GM18505 (cell line): Measurements from ENCODE around the gene TSHZ2.

Experiments
- ATAC-seq: cut with Tn5 transposase; IDR thresholded peaks from one replicate; pipeline ENCODE4 v1.9.1; 2021; ENCODE audit not compliant: unreplicated experiment
- POLR2A ChIP-seq: IDR thresholded peaks from 4 replicates; pipeline ENCODE4 v1.6.1; 2011; ENCODE audit warnings: borderline replicate concordance; ENCODE audit not compliant: insufficient read depth, insufficient read length; ENCODE audit errors: extremely low read depth

The TSHZ2 gene

DNA sequence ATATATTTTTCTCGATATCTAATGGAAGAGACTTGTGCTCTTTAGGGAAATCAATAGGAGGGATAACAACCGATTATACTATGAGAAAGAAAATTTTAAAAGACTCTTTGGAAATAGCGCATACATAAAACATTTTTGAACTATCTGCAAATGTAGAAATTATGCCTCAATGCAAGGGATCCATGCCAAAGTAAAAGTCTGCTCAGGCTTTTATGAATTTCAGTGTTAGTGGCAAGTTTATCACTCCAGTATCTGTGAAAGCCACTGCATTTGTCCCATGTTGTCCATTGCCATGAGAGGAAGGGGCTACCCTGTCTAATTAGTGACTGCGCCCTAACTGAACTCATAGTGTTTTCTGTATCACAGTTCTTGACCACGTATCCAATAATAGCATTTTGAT is 81.4 kb downstream of the TSHZ2 start:
- TF ChIP-seq POLR2A: no peak
- ATAC-seq: no peak

DNA sequence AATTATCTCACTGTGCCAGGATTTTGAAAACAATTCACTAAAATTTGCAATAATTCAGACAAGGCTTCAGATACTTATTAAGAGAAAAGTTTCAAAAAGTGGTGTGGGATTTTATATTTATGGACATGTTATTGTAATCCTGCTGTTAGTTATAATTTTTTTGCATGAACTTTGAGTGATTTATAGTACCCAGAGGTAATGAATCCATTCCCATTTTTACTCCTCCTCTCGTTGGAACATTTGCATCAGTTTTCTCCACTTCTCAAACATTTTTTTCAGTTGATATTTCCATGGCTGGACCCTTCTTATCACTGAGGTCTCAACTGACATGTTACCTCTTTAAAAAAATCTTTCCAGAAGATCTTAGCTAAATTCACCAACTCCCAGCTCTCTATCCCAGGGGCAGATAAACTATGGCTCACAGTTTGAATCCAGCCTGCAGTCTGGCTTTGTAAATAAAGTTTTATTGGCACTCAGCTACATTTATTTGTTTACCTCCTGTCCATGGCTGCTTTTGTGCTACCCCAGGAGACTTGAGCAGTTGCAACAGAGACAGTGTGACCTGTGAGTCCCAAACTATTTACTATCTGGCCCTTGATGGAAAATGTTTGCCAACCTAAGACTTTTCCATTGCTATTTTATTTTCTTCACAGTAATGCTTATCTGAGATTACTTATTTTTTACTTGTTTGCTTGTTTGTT is 83.4 kb downstream of the TSHZ2 start:
- no peak for ATAC-seq
- TF ChIP-seq POLR2A: no peak

DNA sequence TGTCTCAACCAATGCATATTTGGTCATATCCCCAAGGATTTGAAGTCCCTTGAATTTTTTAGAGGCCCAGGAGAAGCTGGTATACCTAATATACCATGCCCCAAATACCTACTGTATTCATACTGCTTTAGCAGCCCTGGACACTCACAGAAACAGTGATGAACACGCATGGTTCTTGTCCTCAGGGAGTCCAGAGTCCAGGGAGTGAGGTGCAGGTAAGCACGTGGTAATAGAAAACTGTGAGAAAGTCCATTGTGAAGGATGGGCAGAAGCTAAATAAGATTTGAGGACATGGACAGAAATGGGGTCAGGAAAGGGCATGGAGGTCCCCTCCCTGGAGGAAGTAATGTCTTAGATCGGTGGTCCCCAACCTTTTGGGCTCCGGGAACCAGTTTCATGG is 85.4 kb downstream of the TSHZ2 start:
- ATAC-seq: no peak

DNA sequence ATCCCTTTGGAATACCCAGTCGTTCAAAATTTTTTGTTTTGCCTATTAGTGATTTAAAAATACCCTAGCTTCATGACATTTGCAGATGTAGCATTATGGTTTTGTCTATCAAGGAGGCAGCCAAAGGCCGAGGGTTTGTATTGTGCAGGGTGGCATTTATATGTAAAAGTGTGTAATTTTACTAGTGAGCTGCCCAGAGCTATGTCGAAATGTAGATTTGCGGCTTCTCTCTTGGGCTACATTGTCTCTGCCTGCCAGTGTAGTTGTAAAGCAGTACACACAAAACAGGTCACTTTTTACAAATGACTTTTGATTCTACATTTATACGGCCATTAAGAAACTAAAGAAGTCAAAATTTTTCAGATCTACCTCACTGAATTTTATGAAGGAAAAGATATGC is 87.7 kb downstream of the TSHZ2 start:
- no peak for TF ChIP-seq POLR2A
- ATAC-seq: no peak

More for the DNA sequence above, 85.4 kb downstream of the TSHZ2 start:
- no peak for TF ChIP-seq POLR2A

DNA sequence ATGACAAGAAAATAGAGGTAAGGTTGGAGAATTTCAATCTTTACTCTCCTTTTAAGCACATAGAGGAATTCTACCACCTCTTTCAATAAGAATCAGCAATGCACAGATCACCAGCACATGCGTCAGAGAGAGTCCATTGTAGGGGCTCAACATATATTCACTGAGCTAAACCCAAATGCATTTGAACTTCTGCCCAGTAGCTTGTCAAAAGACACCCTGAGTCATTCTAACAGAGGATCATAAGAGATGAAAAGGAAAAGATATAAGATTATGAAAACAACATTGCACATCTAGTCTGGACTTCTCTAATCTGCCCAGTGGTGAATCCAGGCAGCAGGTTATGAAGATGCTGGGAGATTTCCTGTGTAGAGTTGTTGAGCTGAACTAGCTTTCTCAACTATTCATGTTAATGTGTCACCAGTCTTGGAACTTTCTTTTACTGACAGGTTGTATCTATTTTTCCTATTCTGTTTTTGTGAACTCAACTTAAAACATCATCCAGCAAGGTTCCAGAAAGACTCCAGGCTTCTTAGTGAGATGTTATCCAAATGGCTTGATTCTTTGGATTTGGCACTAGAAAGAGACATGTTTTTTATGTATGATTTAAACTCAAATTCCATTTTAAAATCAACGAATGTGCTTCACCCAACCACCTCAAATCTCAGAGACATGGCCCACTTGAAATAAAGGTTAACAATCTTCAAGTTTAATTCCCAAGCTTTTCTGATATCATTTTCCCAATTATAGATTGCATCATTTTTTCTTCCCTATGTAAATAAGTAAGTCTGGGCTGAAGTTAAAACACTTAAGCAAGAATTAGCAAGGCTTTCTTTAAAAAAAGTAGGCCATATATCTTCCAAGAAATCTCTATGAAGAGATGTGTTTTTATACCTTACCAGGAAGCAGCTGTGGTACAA is 89.3 kb downstream of the TSHZ2 start:
- no peak for TF ChIP-seq POLR2A
- no peak for ATAC-seq

DNA sequence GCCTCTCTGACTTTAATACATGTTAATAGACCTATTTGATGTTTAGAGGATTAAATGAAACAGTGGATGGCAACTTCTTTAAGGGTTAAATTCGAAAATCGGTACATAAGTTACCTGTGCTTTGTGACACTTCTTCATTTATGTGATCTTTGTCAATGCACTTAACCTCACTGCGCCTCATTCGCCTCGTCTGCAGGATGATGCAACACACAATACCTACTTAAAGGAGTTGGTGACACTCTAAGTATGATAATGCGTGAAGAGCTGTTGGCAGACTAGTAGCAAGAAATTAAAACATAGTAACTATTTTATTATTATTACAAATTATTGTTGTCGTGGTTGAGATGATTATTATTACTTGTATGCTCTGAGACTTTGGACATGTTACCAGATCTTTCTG is 92.8 kb downstream of the TSHZ2 start:
- TF ChIP-seq POLR2A: no peak
- ATAC-seq: no peak

DNA sequence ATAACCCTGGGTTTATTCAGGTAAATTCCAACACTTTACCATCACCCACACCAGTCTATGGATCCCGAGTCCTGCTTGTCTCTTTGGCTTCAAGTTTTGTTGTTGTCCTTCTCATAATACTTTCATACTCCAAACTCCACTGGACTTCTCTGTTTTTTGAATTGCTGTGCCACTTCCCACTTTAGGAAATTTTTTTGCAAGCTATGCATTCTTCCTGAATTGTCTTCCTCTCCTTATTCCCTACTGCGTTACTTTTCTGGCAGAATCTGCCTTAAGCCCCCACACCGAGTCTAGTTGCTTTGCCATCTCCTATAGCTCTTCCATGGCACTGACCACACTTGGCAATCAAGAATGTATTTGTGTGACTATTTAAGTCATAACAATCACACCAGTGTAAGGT is 96.1 kb downstream of the TSHZ2 start:
- ATAC-seq: no peak
- TF ChIP-seq POLR2A: no peak

DNA sequence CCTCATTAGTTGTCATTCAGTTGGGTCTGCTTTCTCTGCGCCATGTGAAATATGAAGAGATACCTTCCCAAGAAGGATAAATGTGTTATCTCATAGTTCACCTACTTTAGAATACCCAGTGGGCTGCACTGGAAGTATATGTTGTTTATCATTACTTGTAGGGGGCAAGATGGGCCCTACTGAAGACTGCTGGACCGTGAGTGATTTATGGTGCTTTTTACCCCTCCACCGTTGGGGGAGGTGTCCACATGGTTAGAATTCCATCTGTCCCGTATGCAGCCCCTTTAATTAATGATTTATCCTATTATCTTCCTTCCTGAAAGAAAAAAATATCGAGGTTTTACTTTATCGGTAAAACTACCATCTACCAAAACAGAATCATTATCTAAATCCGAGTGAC is 97.0 kb downstream of the TSHZ2 start:
- ATAC-seq: no peak
- no peak for TF ChIP-seq POLR2A

DNA sequence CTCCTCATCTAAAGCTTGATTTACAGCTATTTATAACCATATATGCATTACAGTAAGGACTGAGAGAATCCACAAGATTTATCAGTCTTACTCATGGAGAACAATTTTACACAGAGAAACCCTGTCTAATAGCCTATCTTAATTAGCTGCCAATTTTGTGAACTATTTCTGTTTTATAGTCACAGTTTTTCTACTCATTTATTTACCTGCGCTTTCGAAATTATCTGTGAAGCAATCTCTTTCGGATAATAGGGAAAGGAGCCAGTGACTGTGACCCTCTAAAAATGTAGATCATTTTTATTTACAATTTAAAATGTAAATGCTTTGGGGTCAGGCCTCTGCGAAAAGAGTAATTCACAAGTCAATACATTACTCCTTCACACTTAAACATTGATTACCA is 98.1 kb downstream of the TSHZ2 start:
- ATAC-seq: no peak
- TF ChIP-seq POLR2A: no peak

DNA sequence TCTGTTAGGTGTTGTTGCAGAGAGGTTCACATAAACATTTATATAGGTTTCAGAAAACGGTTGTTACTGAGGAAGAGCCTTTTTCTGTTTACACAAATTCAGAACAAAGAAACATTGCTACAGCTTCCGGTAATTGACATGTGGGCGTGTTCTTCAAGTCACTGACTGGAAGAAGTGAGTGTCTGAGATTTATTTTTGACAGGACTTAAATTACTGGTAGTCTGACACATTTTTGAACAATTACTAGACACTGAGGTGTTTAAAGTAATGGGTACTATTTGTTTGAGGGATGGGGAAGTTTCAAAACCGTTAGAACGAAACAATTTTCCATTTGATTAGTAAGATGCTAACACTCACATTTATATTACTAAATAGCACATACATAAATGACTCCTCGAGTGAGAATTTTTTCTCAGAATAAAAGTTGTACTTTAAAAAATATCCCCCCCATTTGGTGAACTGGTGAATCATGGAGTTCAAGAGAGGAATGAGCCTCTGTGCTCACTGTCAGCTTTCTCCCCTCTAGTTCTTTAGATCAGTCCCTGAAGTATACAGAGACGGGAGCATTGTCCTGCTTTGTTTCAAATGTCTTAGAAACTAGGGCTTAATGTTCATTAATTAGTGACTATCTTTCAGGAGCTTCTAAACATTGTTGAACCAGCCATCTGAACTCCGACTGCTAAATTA is 98.7 kb downstream of the TSHZ2 start:
- no peak for ATAC-seq
- TF ChIP-seq POLR2A: no peak

DNA sequence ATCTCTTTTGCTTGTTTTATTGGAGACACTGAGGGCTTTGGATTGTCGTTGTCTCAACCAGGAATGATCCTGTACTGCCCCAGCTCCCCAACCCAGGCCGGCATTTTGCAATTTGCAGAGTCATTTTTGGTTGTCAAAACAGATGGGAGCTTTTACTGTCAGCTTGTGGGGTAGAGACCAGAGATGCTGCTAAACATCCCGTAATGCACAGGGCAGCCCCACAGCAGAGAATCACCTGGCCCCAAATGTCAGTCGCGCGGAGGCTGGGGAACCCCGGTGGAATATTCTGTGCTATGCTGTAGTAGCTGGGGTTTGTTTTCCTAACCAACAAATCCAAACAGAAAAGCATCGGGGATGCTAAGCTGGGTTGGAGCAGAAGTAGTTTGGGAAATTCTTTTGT is 99.7 kb downstream of the TSHZ2 start:
- no peak for TF ChIP-seq POLR2A
- ATAC-seq: no peak

DNA sequence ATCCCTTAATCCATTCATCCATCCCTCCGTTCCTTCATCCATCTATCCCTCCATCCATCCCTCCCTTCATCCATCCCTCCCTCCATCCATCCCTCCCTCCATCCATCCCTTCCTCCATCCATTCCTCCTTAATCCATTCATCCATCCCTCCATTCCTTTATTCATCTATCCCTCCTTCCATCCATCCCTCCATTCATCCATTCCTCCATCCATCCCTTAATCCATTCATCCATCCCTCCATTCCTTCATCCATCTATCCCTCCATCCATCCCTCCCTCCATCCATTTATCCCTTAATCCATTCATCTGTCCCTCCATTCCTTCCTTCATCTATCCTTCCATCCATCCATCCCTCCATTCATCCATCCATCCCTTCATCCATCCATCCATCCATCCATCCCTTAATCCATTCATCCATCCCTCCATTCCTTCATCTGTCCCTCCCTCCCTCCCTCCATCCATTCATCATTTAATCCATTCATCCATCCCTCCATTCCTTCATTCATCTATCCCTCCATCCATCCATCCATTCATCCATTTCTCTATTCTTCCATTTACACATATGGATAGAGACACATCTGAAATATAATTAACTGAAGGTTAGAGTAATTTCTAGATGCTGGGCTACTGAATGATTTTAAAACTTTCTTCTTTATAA is 100.9 kb downstream of the TSHZ2 start:
- no peak for TF ChIP-seq POLR2A
- ATAC-seq: no peak
